ENCODE measurements around the gene PCDH10. TPM values are rescaled to one million over a fixed set of nuclear protein-coding genes. Genes with fewer than 3 reads are reported as not detected.

PCDH10 gene
- total RNA-seq, 2 experiments from 2014 or later, result not detected

DNA sequence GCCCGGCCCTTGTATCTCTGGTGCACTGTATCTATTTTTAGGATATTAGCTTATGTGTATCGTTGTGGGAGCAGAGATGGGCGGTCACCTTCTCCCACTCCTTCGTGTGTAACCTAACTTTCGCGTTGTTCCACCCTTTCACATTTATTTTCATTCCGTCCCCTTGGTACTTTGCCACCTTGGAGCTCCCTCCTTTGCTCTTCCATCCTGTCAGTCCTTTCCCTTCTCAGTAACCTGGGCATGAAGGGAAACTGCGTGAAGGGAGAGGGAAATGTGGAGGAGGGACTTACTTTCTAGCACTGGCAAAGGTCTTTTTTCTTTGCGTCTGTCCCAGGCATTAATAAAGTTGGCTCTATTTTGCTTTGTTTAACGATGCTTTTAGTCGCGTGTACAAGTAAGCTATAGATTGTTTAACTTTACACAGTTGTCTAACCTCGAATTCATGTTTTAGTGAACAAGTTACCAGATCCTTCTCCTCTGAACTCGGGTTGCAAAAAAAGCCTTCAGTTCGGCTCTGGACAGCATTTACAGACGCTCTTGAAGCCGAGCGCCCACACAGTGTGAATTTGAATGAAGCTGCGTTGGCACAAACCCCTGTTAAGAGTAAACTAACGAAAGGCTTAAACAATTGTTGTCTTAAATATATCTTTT, 3.9 kb downstream of the PCDH10 start:
- intact Hi-C loops (cut with DNase I, micrococcal nuclease), result no loop called here
- H3K27me3 ChIP-seq (ENCODE audit: control insufficient read depth in 1 of 2, insufficient read depth in 2 of 2, low read length in 2 of 2), result peaks cover 44 to 56% of the 10 kb centered on the region in 2 experiments
- H3K4me1 ChIP-seq (ENCODE audit: insufficient read depth, low read length), result no peaks in the 10 kb centered on the region
- no peaks in the 10 kb centered on the region for H3K36me3 Mint-ChIP-seq (ENCODE audit: low read depth)
- DNase-seq (no peak), ATAC-seq (ENCODE audit: poor library complexity) (no peak)
- TF ChIP-seq, protein P1, sequence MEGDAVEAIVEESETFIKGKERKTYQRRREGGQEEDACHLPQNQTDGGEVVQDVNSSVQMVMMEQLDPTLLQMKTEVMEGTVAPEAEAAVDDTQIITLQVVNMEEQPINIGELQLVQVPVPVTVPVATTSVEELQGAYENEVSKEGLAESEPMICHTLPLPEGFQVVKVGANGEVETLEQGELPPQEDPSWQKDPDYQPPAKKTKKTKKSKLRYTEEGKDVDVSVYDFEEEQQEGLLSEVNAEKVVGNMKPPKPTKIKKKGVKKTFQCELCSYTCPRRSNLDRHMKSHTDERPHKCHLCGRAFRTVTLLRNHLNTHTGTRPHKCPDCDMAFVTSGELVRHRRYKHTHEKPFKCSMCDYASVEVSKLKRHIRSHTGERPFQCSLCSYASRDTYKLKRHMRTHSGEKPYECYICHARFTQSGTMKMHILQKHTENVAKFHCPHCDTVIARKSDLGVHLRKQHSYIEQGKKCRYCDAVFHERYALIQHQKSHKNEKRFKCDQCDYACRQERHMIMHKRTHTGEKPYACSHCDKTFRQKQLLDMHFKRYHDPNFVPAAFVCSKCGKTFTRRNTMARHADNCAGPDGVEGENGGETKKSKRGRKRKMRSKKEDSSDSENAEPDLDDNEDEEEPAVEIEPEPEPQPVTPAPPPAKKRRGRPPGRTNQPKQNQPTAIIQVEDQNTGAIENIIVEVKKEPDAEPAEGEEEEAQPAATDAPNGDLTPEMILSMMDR (IDR thresholded peaks at IDR 0.05), result no peak
- H3K4me1 Mint-ChIP-seq (ENCODE audit: low read depth), result peaks cover 18% of the 10 kb centered on the region
- ChIA-PET CTCF (no interaction called here), POLR2A (no interaction called here)
- H3K9me3 Mint-ChIP-seq, result no peaks in the 10 kb centered on the region
- no peak overlapping the region for H3K27ac Mint-ChIP-seq
- peak overlapping the region; percentile 71 for H3K4me3 Mint-ChIP-seq
- peaks cover 67% of the 10 kb centered on the region for H3K27me3 Mint-ChIP-seq
- no peaks in the 10 kb centered on the region for H3K36me3 ChIP-seq (ENCODE audit: insufficient read depth, low read length)
- no peak overlapping the region for H3K4me3 ChIP-seq (ENCODE audit: low read length)
- H3K9me3 ChIP-seq (ENCODE audit: control insufficient read depth in 1 of 2, insufficient read depth in 1 of 2, low read length in 2 of 2), result peaks cover 0 to 38% of the 10 kb centered on the region in 2 experiments
- no peak overlapping the region for H3K27ac ChIP-seq (ENCODE audit: low read depth in 1 of 2, low read length in 2 of 2)

DNA sequence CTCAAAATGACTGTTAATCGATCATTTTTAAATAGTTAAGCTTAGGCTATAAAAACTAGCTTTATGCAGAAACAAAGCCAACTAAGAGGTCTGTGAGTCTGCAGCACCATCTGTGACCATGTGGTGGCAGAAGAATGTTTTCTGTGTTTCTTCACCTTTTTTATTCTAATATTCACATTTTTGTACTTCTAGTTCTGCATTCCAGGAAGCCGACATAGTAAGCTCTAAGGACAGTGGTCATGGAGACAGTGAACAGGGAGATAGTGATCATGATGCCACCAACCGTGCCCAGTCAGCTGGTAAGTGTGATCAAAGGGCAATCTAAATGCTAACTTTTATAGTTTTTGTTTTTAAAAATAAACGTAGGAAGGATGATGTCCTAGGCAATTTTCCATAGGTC, 5.6 kb downstream of the PCDH10 start:
- peaks cover 6% of the 10 kb centered on the region for H3K4me1 Mint-ChIP-seq (ENCODE audit: low read depth)
- ChIA-PET POLR2A (no interaction called here), CTCF (no interaction called here)
- H3K36me3 Mint-ChIP-seq (ENCODE audit: low read depth), result no peaks in the 10 kb centered on the region
- no peak overlapping the region for H3K27ac Mint-ChIP-seq
- TF ChIP-seq, protein P1 (IDR thresholded peaks at IDR 0.05), result no peak
- H3K4me3 Mint-ChIP-seq, result no peak overlapping the region
- Histone ChIP-seq H3K4me1 (ENCODE audit: insufficient read depth, low read length) (no peaks in the 10 kb centered on the region), H3K4me3 (ENCODE audit: low read length) (no peak overlapping the region), H3K27me3 (ENCODE audit: control insufficient read depth in 1 of 2, insufficient read depth in 2 of 2, low read length in 2 of 2) (peaks cover 26 to 39% of the 10 kb centered on the region in 2 experiments), H3K27ac (ENCODE audit: low read depth in 1 of 2, low read length in 2 of 2) (no peak overlapping the region), H3K9me3 (ENCODE audit: control insufficient read depth in 1 of 2, insufficient read depth in 1 of 2, low read length in 2 of 2) (peaks cover 0 to 25% of the 10 kb centered on the region in 2 experiments), H3K36me3 (ENCODE audit: insufficient read depth, low read length) (no peaks in the 10 kb centered on the region)
- no peak for DNase-seq
- intact Hi-C loops (cut with DNase I, micrococcal nuclease), result no loop called here
- ATAC-seq (ENCODE audit: poor library complexity), result no peak
- H3K9me3 Mint-ChIP-seq, result no peaks in the 10 kb centered on the region
- peaks cover 49% of the 10 kb centered on the region for H3K27me3 Mint-ChIP-seq

DNA sequence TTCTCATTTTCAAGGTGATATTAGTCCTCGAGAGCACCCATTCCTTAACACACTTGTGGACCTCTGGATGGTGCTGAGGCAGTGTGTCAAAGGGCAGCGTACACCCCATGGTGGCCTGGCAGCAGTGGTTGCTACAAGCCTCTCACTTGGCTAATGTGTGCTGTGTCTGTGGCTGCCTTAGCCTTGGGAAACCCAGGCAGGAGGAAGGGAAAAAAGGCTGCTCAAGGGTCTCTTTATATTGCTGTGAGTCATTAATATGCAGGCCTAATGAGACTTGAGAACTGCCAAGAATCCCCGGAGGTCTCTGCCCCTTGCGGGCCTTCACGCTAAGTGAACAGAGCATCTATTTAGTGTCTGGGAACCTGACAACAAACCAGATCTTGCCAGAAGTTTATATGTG, 7.0 kb downstream of the PCDH10 start:
- intact Hi-C loops (cut with DNase I, micrococcal nuclease), result no loop called here
- Histone ChIP-seq H3K36me3 (ENCODE audit: insufficient read depth, low read length) (no peaks in the 10 kb centered on the region), H3K27ac (ENCODE audit: low read depth in 1 of 2, low read length in 2 of 2) (no peak overlapping the region), H3K4me3 (ENCODE audit: low read length) (no peak overlapping the region), H3K4me1 (ENCODE audit: insufficient read depth, low read length) (no peaks in the 10 kb centered on the region), H3K9me3 (ENCODE audit: control insufficient read depth in 1 of 2, insufficient read depth in 1 of 2, low read length in 2 of 2) (peaks cover 0 to 15% of the 10 kb centered on the region in 2 experiments), H3K27me3 (ENCODE audit: control insufficient read depth in 1 of 2, insufficient read depth in 2 of 2, low read length in 2 of 2) (peaks cover 14 to 25% of the 10 kb centered on the region in 2 experiments)
- no peak overlapping the region for H3K27ac Mint-ChIP-seq
- H3K36me3 Mint-ChIP-seq (ENCODE audit: low read depth), result no peaks in the 10 kb centered on the region
- H3K4me3 Mint-ChIP-seq, result no peak overlapping the region
- POLR2A ChIA-PET, result no interaction called here
- no peaks in the 10 kb centered on the region for H3K9me3 Mint-ChIP-seq
- peaks cover 35% of the 10 kb centered on the region for H3K27me3 Mint-ChIP-seq
- peaks cover 5% of the 10 kb centered on the region for H3K4me1 Mint-ChIP-seq (ENCODE audit: low read depth)
- ATAC-seq (ENCODE audit: poor library complexity) (no peak), DNase-seq (no peak)
- CTCF ChIA-PET, result no interaction called here
- TF ChIP-seq, protein P1 (IDR thresholded peaks at IDR 0.05), result no peak
